HL-60 (cell line): ENCODE results near the gene ZNF470.

ENCODE experiments used
- CTCF ChIP-seq: IDR thresholded peaks from one replicate; pipeline ENCODE4 v1.5.1; 2011; ENCODE audit warnings: low read length, control low read depth, inconsistent platforms; ENCODE audit not compliant: insufficient read depth
- GABPA ChIP-seq: IDR thresholded peaks from 2 replicates; pipeline ENCODE4 v1.6.1; 2012; ENCODE audit warnings: low read depth
- POLR2AphosphoS5 ChIP-seq: IDR thresholded peaks from 2 replicates; pipeline ENCODE4 v1.6.1; 2012; ENCODE audit warnings: low read depth
- REST ChIP-seq: IDR thresholded peaks from 2 replicates; pipeline ENCODE4 v1.6.1; 2012; ENCODE audit warnings: low read depth; ENCODE audit not compliant: insufficient replicate concordance

- no peak for TF ChIP-seq CTCF
- no peak for TF ChIP-seq POLR2AphosphoS5
- TF ChIP-seq REST: no peak
- TF ChIP-seq GABPA: no peak
Measured at GRCh38 chr19:56611288-56611687, 44.0 kb downstream of the ZNF470 start.
